Measurements from ENCODE around the gene GPR87. TPM values are rescaled to one million over a fixed set of nuclear protein-coding genes. Genes with fewer than 3 reads are reported as not detected.

The GPR87 gene
- total RNA-seq (2022; extraction: Qiagen RNA extraction) = 1.4 to 1.8 TPM (median 1.7 TPM) in 5 replicates

GRCh38 chr3:151316267-151316991 lies at the start of gene GPR87:
TSS of gene GPR87 (minus strand) at chr3:151316820. CDS start at chr3:151300100, 16,720 bp downstream.

DNA sequence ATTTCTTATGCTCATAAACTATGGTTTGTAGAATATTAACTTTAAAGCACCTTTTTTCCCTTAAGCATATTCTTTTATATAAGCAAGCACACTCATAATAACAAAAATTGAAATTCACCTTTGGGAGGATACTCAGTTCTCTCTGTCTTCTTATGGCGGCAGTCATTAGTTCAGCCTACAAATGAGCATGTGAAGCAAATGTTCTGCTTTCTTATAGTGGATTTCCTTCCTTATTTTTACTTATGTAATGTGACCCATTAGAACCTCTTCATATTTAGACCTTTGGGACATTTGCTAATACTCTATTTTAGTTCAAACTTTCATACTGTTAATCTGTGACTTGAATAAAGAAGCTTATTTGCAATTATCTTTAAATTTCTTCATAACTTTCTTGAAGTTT lies 12.7 kb upstream of the GPR87 start, which contains the start of gene P2RY13:
Gene P2RY13, minus strand, starts transcription at position 187 of the 400 bp plus-strand sequence. Its CDS starts 21 bp downstream, at position 166.

GRCh38 chr3:151278230-151278629 lies 38.4 kb downstream of the GPR87 start, which contains the start of gene P2RY14:
TSS of gene P2RY14 (minus strand) at chr3:151278542. CDS start at chr3:151214316, 64,226 bp downstream.

Other genes with a start within 250 kb of the GPR87 start
- 0.18 to 0.67 TPM (median 0.39 TPM) in 5 replicates for gene MED12L, start 231.2 kb downstream of the GPR87 start, total RNA-seq (2022; extraction: Qiagen RNA extraction)
- gene GPR171, start 113.6 kb downstream of the GPR87 start, total RNA-seq (2022; extraction: Qiagen RNA extraction) = not detected in 5 replicates
- not detected in 5 replicates for gene P2RY14, start 38.3 kb downstream of the GPR87 start, total RNA-seq (2022; extraction: Qiagen RNA extraction)
- not detected in 5 replicates for gene P2RY13, start 12.7 kb upstream of the GPR87 start, total RNA-seq (2022; extraction: Qiagen RNA extraction)
- not detected in 5 replicates for gene P2RY12, start 67.9 kb upstream of the GPR87 start, total RNA-seq (2022; extraction: Qiagen RNA extraction)
- gene IGSF10, start 144.2 kb upstream of the GPR87 start, total RNA-seq (2022; extraction: Qiagen RNA extraction) = 0.35 to 0.78 TPM (median 0.53 TPM) in 5 replicates